ENCODE results near the gene CDADC1. TPM values are rescaled to one million over a fixed set of nuclear protein-coding genes. Genes with fewer than 3 reads are reported as not detected.

CDADC1 gene
- total and polyA plus RNA-seq, 2 of the 13 experiments (the other 11 are each of a cell fraction or from before 2014, with no cell fraction given): 2.4 to 9.0 TPM

DNA sequence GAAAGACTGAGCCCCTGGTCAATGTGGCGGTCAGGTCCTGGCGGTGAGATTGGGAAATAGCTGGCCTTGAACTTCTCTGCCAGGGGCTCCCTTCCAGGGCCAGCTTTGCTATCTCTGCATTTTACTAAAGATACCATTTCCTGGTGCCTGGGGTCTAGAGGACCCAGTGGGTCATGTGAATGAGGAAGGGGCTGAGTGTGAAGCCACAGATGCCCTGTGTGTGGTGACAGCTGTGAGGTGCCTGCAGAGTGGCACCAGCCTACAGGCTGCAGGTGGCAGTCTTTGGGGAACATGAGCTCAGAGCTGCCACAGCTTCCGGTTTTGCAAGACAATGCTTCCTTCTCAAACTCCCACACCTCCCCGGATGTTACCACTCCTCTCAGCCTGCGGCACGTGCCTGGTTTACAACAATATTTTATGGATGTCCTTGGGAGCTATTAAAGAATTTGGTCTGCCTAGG, 32.8 kb upstream of the CDADC1 start (continued):
- TF ChIP-seq SOX13 (IDR thresholded peaks at IDR 0.05) (0 out of 2 replicates have a peak, but pooled peaks have one; percentile 17), SOX13 (CRISPR knock-in tag; conservative IDR thresholded peaks at IDR 0.05 in 1 of 2, IDR thresholded peaks at IDR 0.05 in 1 of 2) (peak in 1 of 2 experiments; percentile 75; a peak in 2 of 4 replicates), ZMYM3 (CRISPR knock-in tag; IDR thresholded peaks at IDR 0.05) (0 out of 2 replicates have a peak, but pooled peaks have one; percentile 42), ZNF251 (CRISPR knock-in tag; IDR thresholded peaks at IDR 0.05) (no peak), FOXC1 (CRISPR knock-in tag; IDR thresholded peaks at IDR 0.05; ENCODE audit: borderline replicate concordance) (0 out of 2 replicates have a peak, but pooled peaks have one; percentile 24), NR2F1 (CRISPR knock-in tag; IDR thresholded peaks at IDR 0.05) (0 out of 4 replicates have a peak, but pooled peaks of 1 of the 2 experiments have one; percentile 38), ZBTB21 (CRISPR knock-in tag; IDR thresholded peaks at IDR 0.05) (0 out of 2 replicates have a peak, but pooled peaks have one; percentile 32), MATR3 (CRISPR knock-in tag; IDR thresholded peaks at IDR 0.05) (no peak), POLR2AphosphoS5 (IDR thresholded peaks at IDR 0.05; ENCODE audit: low read depth, low read length) (peak; percentile 66), NBN (conservative IDR thresholded peaks at IDR 0.05) (no peak), ZNF629 (CRISPR knock-in tag; conservative IDR thresholded peaks at IDR 0.05) (peak; percentile 36; the same call in 1 of the 2 replicates), ZFX (CRISPR knock-in tag; IDR thresholded peaks at IDR 0.05; ENCODE audit: low read depth) (no peak; the same call in 1 of the 2 replicates), THYN1 (CRISPR knock-in tag; IDR thresholded peaks at IDR 0.05; ENCODE audit: borderline replicate concordance, low read depth) (no peak), ZNF17 (CRISPR knock-in tag; IDR thresholded peaks at IDR 0.05) (no peak), FOXA3 (CRISPR knock-in tag; IDR thresholded peaks at IDR 0.05) (0 out of 2 replicates have a peak, but pooled peaks have one; percentile 7), YEATS4 (CRISPR knock-in tag; IDR thresholded peaks at IDR 0.05; ENCODE audit: borderline replicate concordance) (peak; percentile 84; the same call in 1 of the 2 replicates), ZNF225 (CRISPR knock-in tag; IDR thresholded peaks at IDR 0.05) (peak; percentile 45; the same call in 1 of the 2 replicates), ZNF614 (CRISPR knock-in tag; IDR thresholded peaks at IDR 0.05; ENCODE audit: borderline replicate concordance) (no peak), RARA (CRISPR knock-in tag; IDR thresholded peaks at IDR 0.05) (peak; percentile 68), SP5 (CRISPR knock-in tag; IDR thresholded peaks at IDR 0.05; ENCODE audit: borderline replicate concordance, low read depth) (0 out of 2 replicates have a peak, but pooled peaks have one; percentile 20)
- TF ChIP-seq, protein P1, sequence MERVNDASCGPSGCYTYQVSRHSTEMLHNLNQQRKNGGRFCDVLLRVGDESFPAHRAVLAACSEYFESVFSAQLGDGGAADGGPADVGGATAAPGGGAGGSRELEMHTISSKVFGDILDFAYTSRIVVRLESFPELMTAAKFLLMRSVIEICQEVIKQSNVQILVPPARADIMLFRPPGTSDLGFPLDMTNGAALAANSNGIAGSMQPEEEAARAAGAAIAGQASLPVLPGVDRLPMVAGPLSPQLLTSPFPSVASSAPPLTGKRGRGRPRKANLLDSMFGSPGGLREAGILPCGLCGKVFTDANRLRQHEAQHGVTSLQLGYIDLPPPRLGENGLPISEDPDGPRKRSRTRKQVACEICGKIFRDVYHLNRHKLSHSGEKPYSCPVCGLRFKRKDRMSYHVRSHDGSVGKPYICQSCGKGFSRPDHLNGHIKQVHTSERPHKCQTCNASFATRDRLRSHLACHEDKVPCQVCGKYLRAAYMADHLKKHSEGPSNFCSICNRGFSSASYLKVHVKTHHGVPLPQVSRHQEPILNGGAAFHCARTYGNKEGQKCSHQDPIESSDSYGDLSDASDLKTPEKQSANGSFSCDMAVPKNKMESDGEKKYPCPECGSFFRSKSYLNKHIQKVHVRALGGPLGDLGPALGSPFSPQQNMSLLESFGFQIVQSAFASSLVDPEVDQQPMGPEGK (CRISPR knock-in tag; IDR thresholded peaks at IDR 0.05): 0 out of 2 replicates have a peak, but pooled peaks have one; percentile 34
- TF ChIP-seq, protein P2, sequence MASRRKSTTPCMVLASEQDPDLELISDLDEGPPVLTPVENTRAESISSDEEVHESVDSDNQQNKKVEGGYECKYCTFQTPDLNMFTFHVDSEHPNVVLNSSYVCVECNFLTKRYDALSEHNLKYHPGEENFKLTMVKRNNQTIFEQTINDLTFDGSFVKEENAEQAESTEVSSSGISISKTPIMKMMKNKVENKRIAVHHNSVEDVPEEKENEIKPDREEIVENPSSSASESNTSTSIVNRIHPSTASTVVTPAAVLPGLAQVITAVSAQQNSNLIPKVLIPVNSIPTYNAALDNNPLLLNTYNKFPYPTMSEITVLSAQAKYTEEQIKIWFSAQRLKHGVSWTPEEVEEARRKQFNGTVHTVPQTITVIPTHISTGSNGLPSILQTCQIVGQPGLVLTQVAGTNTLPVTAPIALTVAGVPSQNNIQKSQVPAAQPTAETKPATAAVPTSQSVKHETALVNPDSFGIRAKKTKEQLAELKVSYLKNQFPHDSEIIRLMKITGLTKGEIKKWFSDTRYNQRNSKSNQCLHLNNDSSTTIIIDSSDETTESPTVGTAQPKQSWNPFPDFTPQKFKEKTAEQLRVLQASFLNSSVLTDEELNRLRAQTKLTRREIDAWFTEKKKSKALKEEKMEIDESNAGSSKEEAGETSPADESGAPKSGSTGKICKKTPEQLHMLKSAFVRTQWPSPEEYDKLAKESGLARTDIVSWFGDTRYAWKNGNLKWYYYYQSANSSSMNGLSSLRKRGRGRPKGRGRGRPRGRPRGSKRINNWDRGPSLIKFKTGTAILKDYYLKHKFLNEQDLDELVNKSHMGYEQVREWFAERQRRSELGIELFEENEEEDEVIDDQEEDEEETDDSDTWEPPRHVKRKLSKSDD (CRISPR knock-in tag; IDR thresholded peaks at IDR 0.05; ENCODE audit: low read depth): no peak
- TF ChIP-seq, protein P3, sequence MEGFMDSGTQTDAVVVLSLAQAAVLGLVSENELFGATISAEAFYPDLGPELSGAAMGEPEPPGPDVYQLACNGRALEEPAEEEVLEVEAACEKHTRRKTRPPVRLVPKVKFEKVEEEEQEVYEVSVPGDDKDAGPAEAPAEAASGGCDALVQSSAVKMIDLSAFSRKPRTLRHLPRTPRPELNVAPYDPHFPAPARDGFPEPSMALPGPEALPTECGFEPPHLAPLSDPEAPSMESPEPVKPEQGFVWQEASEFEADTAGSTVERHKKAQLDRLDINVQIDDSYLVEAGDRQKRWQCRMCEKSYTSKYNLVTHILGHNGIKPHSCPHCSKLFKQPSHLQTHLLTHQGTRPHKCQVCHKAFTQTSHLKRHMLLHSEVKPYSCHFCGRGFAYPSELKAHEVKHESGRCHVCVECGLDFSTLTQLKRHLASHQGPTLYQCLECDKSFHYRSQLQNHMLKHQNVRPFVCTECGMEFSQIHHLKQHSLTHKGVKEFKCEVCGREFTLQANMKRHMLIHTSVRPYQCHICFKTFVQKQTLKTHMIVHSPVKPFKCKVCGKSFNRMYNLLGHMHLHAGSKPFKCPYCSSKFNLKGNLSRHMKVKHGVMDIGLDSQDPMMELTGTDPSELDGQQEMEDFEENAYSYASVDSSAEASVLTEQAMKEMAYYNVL (CRISPR knock-in tag; IDR thresholded peaks at IDR 0.05; ENCODE audit: borderline replicate concordance): 0 out of 2 replicates have a peak, but pooled peaks have one; percentile 45

All from HepG2 (cell line).